Breast epithelium (tissue), 3 donors: ENCODE measurements around the gene MC1R.

Experiments used
- CTCF ChIP-seq, 3 donors: fragments of 450-650 bp; IDR thresholded peaks; one replicate each; pipeline ENCODE4 v1.5.1; 2016 to 2017; ENCODE audit warnings: antibody characterized with exemption in 3 of 3, mild to moderate bottlenecking in 3 of 3, moderate library complexity in 3 of 3
- POLR2A ChIP-seq: fragments of 450-650 bp; IDR thresholded peaks from one replicate; pipeline ENCODE4 v1.6.1; 2016; ENCODE audit warnings: antibody characterized with exemption, mild to moderate bottlenecking, moderate library complexity

- TF ChIP-seq POLR2A (no peak), CTCF (IDR thresholded peaks at IDR 0.05) (no peak)
Measured at GRCh38 chr16:89892055-89892630, 26.5 kb upstream of the MC1R start.
